GM19238 (cell line): ENCODE data around the gene PPM1K.

Experiments used
- DNase-seq: peaks from one replicate; pipeline ENCODE4 v3.0.0; 2011; ENCODE audit warnings: low spot score; ENCODE audit not compliant: insufficient read length

Gene PPM1K

DNA sequence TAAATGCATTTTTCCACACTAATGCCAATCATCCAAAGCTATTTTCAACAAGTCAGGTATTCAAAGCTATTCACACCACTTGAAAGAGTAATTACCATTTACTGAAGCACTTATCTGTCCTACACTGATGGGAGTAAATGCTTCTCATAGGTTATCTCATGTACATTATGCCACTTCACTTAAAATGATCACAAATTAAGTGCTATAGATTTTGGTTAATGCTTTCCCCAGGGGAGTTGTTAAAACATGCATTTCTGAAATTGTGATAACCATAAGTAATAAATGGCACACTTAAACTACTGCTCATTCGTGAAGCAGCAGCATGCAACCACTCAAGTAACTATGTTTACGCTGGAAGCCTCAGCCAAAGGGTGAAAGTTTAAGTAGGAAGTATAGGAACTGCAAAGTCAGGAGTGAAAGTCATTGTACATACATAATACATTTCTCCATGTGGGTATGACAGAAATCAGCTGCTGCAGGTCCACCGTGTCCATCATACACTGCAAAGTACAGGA, 6.6 kb downstream of the PPM1K start:
- no peak for DNase-seq

DNA sequence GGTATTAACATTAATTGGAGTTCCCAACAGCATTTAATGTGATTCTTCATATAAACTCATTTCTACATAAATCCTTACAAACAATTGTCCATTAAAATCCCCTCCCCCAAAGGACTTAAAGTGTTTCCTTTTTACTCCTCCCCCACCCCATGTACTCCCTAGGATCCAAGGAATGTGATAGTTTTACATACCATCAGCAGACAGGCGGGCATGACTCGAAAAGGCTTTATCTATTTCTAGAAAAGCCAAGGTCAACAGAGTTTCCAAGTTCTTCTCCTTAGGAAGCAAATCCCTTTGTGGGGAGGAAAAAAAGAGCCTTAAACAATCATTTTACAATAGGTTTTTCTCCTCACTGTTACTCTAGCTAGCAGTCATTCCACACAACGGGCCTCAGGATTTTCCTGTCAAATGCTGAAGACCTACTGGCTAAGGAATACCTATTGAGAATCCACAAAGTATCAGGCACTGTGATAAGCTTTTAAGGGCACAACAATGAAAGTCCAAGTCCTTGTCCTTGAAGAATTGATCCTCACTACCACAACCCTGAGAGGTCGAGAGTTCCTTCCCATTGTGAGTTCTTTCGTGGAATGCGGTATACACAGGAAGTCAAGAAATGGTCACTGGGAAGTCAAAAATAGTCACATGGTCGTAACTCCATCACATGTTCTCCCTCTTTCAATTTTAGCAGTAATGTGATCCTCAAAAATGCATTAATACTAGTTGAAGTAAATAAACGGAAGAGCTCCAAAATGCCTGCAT, 7.2 kb downstream of the PPM1K start:
- no peak for DNase-seq

DNA sequence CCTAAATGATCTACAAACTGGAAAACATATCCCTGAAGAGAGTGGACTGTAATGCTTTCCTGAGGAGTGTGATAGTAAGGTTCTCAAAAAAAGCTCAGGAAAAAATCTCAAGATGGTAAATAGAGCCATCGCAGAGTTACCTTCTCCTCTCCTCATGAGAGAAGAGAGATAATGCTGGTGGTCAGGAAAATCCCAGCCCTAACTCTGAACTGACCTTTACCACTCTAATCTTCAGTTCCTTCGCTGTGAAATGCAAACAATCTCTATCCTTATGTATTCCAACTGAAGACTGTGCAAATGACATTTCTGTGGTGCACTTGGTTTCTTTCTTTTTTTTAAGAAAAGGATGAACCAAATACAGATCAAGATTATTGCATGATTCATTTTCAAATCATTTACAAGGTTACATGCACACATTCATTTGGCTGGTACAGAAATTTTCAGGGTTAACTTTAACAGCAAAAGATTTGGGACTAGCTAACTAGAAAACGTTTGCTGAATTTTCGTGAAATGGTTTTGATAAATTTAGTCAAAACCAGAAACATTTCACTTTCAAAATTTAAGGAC, 8.3 kb downstream of the PPM1K start:
- no peak for DNase-seq

DNA sequence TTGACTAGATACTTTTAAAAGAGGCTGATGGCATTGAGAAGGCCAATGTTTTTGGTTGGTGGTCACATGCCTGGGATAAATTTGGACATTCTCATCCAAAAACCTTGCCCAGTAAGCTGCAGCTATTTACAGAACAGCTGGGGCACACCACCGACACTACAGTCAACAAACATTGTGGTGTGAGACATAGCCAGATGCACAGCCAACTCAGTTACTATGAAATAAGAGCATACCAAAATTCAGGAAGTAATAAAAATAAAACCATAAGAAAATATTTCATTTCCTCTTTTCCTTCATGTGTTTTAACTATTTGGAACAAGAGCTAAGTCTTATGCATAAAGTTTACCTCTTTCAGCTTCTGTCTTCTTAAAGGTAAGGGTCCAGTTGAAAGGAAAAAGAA, 8.8 kb downstream of the PPM1K start:
- no peak for DNase-seq

DNA sequence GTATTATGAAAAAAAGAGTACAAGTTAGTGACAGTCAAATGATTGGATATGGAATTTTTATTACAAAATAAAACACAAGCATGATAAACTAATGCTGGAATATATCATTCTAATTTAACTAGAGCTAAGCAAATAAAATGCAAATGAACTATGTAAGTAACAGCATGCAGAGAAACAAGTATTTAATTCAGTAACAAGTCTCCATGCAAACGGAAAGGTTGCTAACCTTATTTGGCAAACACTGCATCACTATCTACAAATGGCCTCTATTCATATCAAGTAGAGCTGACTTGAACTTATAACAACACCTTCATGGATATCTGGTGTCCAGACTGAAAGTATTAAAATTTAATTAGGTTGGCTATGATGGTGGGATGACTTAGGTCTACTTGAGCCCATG, 15.4 kb downstream of the PPM1K start:
- no peak for DNase-seq

DNA sequence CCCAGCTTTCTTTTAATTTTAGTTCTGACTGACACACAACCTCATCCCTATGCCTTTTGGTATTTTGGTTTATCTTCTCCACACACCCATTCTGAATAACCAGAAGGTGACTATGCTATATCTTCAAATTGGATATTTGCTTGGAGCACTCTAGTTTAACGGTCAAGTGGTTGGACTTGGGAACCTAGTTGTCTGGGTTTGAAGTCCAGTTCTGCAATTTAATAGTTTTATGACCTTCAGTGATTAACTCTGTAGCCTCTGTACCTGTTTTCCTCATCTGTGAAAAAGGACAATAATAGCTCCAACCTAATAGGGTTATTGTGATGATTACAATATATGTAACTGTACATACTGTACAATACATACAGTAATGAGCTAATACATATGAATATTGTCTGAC, 20.0 kb downstream of the PPM1K start:
- DNase-seq: no peak

DNA sequence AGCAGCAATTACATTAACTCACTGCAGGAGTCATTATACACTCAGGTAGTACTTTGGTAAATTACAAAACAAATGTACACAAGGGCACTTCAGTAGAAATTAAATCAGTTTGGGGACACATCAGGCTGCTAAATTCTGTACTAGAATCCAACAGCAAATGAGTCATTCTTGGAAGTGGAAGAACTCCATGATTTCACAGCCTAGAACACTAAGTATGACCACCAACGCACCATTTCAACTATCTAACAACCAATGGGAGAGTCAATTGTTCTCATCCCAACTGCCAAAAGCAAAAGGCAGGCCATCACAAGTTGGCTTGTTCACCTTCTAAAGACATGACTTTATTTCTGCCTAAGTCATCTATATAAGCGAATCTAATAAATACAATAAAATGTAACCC, 26.6 kb downstream of the PPM1K start:
- DNase-seq: no peak

DNA sequence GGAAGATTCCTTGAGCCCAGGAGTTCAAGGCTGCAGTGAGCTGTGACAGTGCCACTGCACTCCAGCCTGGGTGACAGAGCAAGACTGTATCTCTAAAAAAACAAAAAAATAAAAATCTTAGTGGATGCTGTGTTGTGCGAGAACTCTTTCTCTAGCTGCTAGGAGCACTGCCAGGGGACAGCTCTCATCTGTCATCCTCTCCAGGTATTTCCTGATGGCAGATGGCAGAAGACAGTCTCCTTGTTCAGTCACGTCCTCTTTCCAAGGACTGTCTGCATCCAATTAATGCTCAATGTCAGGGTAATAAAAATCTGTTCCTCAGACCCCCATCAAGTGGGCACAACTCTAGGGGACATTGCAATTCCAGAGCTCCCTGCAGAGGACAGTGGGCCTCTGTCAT, 29.2 kb downstream of the PPM1K start:
- DNase-seq: no peak

DNA sequence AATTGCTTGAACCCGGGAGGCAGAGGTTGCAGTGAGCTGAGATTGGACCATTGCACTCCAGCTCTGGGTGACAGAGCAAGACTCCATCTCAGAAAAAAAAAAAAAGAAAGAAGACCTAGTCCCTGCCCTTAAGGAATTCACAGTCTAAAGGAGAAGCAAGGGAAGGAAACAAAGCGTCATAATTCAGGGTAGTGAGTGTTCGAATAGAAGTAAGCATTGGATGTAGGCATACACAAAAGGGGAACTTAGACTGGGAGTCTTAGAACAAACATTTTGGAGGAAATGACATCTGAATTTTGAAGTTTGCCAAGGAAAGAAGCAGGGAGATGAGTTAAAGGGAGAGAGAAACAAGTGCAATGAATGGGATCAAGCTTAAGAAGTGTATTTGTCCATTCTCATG, 32.4 kb downstream of the PPM1K start:
- no peak for DNase-seq

DNA sequence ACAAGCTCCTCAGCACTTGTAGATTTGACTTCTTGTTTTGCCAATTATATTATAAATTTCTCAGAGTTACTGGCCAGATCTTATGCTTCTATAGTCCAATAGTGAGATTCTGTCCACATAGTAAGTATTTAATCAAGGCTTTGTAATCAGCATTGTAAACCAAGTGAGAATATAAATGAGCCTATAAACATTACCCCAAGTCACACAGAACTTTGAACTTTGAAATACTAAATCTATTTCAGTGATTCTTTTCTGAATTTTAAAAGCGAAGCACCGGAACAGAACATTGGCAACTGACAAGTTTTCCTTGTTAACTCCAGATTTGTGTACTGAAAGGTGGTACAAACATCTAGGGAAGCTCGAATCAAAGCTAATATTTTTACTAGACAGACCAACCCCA, 37.2 kb downstream of the PPM1K start:
- DNase-seq: no peak

DNA sequence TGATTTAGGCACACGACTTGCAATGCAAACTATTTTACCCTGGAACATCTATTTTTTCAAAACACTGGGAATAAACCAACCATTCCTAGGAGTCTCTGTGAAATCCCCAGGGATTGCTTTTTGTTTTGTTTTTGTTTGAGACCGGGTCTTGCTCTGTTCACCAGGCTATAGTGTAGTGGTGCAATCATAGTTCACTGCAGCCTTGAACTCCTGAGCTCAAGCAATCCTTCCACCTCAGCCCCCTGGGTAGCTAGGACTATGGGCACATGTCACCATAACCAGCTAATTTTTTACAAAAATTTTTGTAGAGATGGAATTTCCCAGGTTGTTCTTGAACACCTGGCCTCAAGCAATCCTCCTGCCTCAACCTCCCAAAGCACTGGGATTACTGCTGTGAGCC, 37.8 kb downstream of the PPM1K start:
- DNase-seq: no peak

DNA sequence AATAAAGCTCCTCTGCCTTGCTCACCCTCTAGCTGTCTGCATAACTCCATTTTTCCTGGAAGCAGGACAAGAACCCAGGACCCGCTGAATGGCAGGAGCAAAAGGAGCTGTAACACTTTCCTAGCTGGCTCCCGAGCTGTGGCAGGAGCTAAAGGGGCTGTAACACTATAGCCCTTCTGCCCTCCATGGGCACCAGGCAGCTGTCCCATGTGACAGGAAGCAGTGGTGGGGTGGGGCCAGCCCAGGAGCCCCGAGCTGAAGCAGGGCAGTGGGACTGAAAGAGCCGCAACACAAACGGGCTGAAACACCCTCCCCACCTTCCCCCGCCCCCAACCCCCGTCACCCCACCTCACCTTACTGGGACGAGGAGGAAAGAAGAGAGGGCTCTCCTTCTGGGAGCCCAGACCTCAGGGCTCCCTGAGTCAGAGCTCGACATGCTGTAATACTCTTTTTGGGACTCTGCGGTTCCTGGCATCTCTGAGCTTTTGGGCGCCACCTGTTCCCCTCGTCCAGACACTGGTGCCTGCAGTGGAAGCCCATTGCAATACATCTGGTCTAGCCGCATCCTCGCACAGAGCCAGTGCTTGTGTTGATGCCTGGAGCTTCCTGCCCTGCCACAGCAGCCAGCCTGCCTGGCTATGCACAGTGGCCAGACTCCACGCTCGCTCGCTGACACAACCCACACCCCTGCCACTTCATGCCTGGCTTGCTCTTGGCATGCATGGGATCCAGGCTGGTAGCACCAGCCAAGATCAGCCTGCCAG, 39.4 kb downstream of the PPM1K start:
- no peak for DNase-seq

DNA sequence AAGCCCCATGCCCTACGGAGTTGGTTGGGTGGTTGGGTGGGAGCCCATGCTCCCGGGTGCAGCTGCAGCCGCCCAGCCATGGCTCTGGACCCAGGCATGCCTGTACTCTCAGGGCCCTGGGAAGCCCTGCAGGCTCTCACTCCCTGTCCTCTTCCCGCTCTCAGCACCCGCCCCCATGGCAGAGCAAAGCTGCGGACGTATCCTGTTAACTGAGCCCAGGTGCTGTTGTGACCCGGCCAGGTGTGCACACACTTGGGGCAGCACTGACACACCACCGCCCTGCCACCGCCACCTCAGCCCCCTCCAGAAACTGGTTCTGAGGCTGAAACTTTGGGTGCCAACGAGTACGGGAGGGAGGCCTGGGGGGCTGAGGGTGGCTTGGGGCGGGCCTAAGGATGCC, 40.3 kb downstream of the PPM1K start:
- DNase-seq: no peak

DNA sequence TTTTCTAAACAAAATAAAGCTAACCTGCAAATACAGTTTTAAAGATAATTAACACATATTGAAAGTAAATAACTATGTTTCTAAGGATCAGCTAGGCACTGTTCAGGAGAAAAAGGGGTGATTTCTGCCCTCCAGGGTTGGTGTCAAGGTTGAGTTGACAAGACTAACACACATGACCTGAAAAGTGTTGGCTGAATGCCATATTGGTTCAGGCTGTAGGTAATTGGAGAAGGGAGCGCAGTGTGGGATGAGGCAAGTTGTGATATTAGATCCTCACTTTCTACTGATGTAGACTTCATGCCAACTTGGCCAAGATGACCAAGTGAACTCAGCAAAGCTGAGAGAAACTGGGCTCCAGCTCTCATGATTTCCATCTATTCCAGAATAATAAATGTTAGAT, 42.2 kb downstream of the PPM1K start:
- DNase-seq: no peak

DNA sequence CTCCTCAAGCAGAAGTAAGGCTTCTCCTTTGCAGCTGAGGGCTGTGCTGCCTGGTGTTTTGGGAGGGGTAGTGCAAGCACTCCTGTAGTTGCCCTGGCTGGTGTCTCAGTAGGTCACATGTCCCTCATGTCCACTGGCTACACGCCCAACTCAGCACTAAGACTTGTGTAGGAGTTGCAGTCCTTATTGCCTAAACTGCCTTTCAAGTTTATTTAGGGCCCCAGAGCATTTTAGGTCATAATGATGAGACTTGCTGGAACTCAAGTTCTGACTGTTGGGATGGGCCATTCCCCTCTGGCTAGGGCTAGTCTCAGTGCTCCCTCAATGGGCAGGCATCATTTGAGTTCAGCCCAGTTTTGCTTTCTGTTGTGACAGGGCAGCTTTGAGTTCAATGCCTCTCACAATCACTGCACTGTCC, 44.1 kb downstream of the PPM1K start:
- DNase-seq: no peak

DNA sequence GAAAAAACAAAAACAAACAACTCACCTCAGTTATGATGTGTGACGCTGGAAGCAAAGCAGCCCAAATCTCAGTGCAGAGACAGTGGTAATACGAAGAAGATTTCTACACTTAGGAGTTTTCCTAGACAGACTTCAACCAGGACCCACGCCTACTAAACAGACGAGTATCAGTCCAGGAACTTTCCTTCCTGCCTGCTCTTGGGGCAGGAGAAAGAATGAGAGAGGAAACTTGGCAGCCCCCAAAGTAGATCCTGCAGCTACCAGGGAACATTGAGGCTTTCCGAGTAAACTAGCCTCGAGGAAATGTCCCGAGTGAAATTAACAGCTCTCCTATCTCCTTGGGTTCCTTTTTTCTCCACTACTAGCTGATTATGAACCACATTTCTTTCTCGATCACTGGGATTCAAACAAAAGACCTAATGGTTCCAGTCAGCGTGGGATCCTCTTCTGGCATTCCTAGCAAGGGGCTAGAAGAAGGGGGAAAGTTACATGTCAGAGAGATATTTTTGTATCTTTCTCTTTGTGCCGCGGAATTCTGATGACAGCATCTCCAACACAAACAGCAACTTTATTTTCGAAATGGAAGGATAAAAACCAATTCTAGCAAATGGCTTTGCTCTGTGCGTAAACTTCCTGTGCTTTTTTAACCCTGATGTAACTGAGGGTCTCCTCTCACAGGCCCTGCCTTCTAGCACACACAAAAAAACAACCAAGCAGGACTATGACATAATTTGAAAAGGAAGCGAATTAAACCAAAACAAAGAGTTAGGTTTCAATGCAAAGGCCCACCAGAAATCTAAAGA, 53.2 kb downstream of the PPM1K start:
- no peak for DNase-seq

DNA sequence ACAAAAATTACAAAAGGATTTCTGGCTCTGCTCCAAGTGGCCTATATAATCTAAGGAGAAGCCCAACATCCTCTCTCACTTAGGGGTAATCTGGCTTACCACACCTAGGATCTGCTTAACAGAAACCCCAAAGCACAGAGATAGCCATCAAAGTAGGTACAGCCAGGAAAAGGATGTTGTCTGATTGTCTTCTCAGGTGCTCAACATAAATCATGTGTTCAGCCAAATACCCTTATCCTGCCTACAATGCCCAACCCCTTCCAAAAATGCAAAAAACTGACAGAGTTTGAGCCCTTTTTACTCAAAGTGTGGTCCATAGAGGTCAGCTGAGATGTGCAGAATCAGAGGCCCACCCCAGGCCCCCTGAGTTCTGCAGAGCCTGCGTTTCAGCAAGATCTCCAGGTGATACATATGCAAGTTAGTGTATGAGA, 53.9 kb downstream of the PPM1K start:
- DNase-seq: no peak

DNA sequence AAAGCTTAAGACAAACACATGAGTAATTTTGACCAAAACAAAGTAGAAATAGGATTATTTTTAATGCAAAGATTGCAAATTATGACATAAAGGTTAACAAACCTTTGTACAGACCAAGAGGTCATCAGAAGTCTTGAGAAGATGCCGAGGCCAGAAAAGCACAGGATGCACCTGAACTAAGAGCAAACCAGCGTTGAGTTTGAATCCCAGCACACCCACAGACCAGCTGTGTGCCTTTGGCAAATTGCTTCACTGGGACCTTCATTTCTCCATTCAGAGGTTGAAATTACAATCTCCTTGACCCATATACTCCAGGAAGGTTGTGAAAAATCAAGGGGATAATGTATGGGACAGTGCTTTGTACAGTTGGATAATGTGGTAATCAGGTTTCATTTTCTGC, 56.6 kb downstream of the PPM1K start:
- DNase-seq: no peak

DNA sequence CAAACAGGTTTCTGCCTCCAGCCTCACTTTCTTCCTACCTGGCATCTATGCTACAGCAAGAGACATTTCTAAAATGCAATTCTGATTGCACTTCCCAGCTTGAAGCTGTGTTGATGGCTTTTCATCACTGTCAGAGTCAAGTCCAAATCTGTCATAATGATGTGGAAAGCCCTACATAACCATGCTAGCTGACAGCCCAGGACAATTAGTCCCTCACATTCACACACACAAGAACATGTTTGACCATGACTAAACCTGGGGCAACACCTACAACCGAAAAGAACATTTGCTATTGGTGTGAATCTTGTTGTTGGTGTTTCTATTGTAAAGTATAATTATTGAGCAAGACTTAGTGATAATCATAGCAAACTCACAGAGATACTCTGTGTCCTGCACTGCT, 58.2 kb downstream of the PPM1K start:
- DNase-seq: no peak

DNA sequence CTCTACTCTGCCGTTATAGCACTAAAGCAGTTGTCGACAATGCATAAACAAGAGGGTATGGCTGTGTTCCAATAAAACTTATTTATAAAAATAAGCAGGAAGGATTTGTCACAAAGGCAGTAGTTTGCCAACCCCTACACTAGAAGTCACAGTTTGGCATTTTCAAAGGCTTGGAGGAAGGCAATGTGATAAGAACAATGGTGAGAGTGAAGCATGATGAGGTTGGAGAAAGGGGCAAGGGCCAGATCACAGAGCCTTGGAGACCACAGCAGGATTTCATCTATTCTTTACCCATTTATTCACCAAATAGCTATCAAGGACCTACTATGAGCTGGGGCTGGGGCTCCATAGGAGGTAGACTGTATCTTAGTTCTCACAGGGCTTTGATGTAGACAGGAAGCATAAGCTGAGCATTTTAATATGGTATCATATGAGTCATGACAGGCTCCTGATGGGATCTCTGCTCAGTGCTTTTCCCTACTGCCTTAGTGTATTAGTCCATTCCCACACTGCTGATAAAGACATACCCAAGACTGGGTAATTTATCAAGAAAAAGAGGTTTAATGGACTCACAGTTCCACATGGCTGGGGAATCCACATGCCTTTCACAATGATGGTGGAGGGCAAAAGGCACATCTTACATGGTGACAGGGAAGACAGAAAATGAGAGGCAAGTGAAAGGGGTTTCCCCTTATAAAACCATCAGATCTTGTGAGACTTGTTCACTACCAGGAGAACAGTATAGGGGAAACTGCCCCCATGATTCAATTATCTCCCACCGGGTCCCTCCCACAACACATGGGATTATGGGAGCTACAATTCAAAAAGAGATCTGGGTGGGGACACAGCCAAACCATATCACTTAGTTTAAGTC, 58.9 kb downstream of the PPM1K start:
- no peak for DNase-seq

DNA sequence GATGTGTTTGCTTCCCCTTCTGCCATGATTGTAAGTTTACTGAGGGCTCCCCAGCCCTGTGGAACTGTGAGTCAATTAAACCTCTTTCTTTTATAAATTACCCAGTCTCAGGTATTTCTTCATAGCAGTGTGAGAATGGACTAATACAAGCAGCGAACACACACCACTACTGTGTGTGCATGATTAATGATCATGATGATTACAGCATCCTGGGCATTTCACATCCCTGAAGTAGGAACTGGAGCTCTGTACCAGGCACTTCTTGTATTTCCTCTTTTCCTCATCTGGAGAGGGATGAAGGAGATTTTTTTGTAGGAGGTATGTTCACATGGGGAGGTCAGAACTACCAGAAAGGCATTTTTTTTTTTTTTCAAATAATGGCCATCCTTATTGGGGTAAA, 60.8 kb downstream of the PPM1K start:
- DNase-seq: no peak
